Anterior cingulate cortex (tissue), 58 donors: ENCODE measurements around the gene SEPTIN11.

Experiments used
- DNase-seq, 58 donors: peaks; one replicate each; lab custom pipeline; 2025; lab: John Stamatoyannopoulos, UW

SEPTIN11 gene

DNA sequence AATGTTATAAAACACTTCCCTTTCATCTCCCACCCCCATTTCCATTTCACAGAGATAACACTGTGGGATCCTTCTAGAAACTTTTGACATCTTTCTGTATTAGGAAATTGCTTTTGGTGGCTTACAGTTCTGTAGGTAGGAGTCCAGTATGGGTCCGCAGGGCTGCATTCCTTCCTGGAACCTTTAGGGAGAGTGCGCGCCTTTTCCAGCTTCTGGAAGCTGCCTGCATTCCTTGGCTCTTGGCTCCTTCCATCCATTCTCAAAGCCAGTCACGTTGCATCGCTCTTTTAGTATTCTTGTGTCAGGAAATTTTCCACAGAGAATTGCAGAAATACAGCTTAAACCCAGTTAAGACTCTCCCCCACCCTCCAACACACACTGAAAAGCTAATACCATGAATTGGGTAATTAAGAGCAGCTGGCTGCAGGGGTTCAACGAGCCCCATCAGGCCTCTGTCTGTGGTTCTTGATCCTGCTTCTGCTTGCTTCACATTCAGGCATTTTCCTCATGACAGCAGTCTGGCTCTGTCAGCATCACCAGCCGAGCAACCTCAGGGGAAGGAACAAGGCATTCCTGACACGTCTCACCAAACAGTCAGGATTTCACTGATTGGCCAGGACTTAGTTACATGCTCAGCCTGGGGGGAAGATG is 48.8 kb downstream of the SEPTIN11 start:
- DNase-seq = peak in 11 of 58 donors; percentile 7 to 47 (median 21)
